NCI-H2171 (cell line): ENCODE results near the gene TRPM5.
A peak's percentile ranks its signal among the peaks of the same experiment; 100 is the strongest.

ENCODE experiments used
- DNase-seq: peaks from one replicate; lab custom pipeline; 2025; lab: John Stamatoyannopoulos, UW

The TRPM5 gene

DNA sequence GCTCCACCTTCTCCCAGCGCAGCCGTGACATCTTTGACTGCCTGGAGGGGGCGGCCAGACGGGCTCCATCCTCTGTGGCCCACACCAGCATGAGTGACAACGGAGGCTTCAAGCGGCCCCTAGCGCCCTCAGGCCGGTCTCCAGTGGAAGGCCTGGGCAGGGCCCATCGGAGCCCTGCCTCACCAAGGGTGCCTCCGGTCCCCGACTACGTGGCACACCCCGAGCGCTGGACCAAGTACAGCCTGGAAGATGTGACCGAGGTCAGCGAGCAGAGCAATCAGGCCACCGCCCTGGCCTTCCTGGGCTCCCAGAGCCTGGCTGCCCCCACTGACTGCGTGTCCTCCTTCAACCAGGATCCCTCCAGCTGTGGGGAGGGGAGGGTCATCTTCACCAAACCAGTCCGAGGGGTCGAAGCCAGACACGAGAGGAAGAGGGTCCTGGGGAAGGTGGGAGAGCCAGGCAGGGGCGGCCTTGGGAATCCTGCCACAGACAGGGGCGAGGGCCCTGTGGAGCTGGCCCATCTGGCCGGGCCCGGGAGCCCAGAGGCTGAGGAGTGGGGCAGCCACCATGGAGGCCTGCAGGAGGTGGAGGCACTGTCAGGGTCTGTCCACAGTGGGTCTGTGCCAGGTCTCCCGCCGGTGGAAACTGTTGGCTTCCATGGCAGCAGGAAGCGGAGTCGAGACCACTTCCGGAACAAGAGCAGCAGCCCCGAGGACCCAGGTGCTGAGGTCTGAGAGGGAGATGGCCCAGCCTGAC, 41.2 kb downstream of the TRPM5 start:
- DNase-seq: no peak

DNA sequence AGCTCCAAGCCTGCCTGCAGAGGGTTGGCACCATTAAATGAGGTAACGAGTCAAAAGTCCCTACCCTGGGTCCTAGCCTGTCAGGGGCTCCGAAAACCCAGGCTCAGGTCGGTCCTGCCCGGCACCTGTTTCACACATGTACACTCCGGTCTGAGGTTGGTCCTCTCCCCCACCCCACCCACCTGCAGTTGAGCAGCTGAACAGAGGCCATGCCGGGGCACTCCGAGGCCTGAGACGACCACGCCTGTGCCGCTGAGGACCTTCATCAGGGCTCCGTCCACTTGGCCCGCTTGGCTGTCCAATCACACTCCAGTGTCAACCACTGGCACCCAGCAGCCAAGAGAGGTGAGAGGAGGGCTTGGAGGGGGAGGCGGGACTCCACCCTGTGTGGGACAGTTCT, 42.2 kb downstream of the TRPM5 start:
- DNase-seq: no peak

- no peak for DNase-seq
Measured at GRCh38 chr11:2401436-2401984, 42.8 kb downstream of the TRPM5 start.

DNA sequence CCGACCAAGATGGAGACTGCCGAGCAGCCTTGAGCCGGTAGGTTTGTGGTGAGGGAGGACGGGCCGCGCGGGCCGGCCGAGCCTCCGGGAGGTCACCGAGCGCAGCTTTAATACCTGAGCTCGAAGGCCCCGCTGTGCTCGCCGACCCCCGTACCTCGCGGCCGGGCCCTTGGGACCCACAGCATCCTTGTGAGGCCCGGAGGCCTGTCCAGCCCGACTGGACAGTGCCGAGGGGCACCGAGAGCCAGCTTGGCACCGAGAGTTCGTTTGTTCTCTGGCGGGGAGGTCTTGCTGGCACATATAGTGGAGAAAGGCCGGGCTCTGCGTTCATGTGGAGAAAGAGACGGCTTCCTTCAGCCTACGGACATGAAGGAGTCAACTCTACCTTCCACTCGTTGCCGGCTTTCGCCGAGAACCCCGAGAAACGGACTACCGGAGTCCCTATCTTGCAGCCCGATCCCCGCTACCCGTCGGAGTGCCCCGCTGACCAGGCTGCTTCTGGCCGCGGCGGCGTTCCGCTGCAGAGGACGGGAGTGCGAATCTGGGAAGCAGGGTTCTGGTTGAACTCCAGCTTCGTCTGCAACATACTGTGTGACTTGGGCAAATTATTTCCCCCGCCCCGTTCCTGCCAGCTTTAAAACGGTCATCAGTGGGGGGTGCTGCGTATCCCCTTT, 43.4 kb downstream of the TRPM5 start:
- DNase-seq: no peak

DNA sequence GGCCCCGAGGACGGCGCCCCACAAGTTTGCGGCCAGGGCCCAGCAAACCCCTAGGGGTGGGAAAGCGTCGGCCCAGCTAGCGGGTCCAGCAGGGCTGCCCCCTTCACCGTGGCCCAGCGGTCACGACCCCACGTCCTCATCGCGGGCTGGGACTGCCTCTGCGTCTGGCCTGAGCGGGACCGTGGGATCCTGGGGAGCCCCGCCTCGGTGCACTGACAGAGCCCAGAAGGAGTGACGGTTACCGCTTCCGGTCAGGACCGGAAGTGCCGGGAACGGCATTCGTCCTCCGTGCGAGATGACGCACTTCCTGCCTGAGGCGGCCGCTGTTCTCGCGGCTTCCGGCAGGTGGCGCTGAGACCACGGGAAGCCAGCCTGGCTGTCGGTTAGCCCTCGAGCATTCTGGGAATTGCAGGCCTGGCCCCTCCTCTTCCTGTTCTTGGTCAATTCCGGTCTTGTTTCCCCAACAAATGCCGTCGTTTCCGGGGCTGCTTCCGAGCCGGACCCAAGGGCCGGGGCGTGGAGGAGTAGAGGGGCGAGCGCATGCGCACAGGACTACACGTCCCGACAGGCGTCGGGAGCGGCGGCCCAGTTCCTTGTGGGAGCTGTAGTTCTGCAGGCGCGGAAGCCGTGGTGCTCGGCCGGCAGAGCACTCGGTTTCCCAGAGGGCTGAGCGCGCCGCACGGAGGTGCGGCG, 44.1 kb downstream of the TRPM5 start, which contains the start of gene TSSC4:
Gene TSSC4 (plus strand): TSS at position 682 of the 693 bp plus-strand sequence. CDS start 1,884 bp downstream, outside the sequence.
- DNase-seq: peak; percentile 89

DNA sequence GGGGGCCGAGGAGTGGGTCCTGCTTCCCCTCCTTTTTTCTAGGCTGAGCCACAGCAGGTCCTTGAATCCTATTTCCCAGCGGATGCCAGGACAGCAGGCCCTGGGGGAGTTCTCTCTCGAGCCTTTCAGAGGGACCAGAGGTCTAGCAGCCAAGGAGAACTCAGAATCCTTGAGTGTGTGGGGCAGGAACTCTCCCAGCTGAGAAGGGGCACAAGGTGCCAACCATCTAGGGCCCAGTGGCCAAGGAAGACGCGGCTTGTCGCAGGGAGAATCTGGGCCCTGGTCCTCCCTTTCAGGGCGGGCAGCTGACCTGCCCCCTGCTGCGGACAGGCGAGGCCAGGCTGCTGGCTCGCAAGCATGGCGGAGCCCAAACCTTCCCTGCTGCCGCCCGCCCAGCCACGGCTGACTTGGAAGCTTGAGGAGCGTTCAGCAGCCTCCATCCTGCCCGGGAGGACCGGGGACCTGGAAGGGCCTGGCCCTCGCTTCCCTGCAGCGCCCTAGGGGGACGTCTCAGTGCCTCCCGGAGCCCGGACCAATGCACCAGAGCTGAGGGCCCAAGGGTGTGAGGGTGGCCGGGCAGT, 44.7 kb downstream of the TRPM5 start:
- DNase-seq: no peak

DNA sequence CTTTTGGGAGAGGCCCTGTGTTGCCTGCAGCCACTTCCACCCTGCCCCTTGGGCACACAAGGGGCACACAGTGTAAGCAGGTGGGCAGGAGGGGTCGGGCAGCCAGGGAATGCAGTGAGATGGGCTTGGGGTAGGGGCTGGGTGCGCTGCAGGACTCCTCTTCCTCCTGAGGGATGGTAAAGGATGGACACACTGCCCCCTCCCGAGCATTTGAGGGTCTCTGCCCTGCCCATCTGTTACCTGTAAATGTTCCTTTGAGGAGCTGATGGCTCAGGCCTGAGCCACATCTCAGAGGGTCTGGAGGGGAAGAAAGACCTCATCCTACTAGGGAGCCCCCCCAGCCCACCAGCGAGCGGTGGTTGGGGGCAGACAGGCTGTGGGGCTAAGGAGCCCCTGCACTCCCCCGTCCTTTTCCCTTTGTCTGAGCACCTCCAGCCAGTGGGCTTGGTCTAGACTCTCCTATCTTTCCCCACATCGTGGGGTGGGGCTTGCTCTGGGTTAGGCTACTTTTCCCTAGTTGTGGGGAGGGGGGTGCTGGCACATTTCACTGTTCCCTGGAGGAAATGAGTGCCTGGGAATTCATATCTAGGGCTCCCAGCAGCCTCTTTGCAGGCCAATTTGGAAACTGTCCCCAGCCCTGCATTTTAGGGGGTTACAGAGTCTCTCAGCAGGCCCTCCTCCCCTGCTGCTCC, 45.5 kb downstream of the TRPM5 start:
- DNase-seq: no peak

DNA sequence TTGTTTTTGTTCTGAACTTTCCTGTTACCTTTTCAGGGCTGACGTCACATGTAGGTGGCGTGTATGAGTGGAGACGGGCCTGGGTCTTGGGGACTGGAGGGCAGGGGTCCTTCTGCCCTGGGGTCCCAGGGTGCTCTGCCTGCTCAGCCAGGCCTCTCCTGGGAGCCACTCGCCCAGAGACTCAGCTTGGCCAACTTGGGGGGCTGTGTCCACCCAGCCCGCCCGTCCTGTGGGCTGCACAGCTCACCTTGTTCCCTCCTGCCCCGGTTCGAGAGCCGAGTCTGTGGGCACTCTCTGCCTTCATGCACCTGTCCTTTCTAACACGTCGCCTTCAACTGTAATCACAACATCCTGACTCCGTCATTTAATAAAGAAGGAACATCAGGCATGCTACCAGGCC, 47.3 kb downstream of the TRPM5 start:
- no peak for DNase-seq

GRCh38 chr11:2396471-2396870, 47.8 kb downstream of the TRPM5 start:
- no peak for DNase-seq

- no peak for DNase-seq
Measured at GRCh38 chr11:2395856-2396255, 48.5 kb downstream of the TRPM5 start.

GRCh38 chr11:2395211-2395730, 49.0 kb downstream of the TRPM5 start:
- no peak for DNase-seq

DNA sequence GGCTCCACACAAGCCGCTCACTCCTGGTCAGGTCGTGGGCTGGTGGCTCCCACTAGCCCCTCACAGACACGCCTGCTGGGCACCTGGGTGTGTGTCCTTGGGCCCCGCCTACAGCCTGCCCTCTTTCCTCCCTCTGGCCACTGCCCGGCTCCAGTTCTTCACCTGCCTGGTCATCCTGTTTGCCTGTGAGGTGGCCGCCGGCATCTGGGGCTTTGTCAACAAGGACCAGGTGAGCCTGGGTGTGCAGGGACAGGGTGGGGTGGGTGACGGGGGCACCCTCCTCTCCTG, 49.6 kb downstream of the TRPM5 start:
- DNase-seq: no peak
